Left lung (tissue), 10 donors: ENCODE measurements around the gene ACTG1. TPM values are rescaled to one million over a fixed set of nuclear protein-coding genes. Genes with fewer than 3 reads are reported as not detected.
A peak's percentile ranks its signal among the peaks of the same experiment; 100 is the strongest.

Experiments
- ATAC-seq: fragments of 200-7000 bp; cut with Tn5 transposase; one replicate; pipeline ENCODE4 v1.9.1; 2020; ENCODE audit warnings: moderate library complexity
- DNase-seq, 4 donors: peaks; one replicate each; pipeline ENCODE4 v3.0.0-alpha.2; 2013 to 2020
- H3K27ac ChIP-seq, 2 donors: fragments of 200-600 bp; sonication (generic) in 1 of 2; one replicate each; pipeline versions ENCODE4 v1.5.0 to v1.8.0; 2020 to 2021
- H3K27me3 ChIP-seq, 2 donors: fragments of 200-600 bp; sonication (generic) in 1 of 2; one replicate each; pipeline versions ENCODE4 v1.5.0 to v1.8.0; 2020 to 2021
- H3K36me3 ChIP-seq, 2 donors: fragments of 200-600 bp; sonication (generic) in 1 of 2; one replicate each; pipeline versions ENCODE4 v1.5.0 to v1.8.0; 2020 to 2021
- H3K4me1 ChIP-seq, 2 donors: fragments of 200-600 bp; one replicate each; pipeline ENCODE4 v1.8.0; 2021
- H3K4me3 ChIP-seq, 2 donors: fragments of 200-600 bp; sonication (generic) in 1 of 2; one replicate each; pipeline versions ENCODE4 v1.5.0 to v1.8.0; 2020 to 2021; ENCODE audit warnings: mild to moderate bottlenecking in 1 of 2
- H3K9me3 ChIP-seq, 2 donors: fragments of 200-600 bp; sonication (generic) in 1 of 2; one replicate each; pipeline versions ENCODE4 v1.5.0 to v1.8.0; 2020 to 2021
- intact Hi-C, 2 donors: fragments of 100-400 bp; cut with DNase I; formaldehyde crosslinking; loops; one replicate each; pipeline versions ENCODE4 v1.11.2 to v1.14.2; 2022
- polyA plus RNA-seq, 6 donors: library from polyadenylated mRNA; unstranded; fragments of 120-200 nt; gene quantifications; one replicate each; pipeline ENCODE4 v1.2.1, GENCODE V29; 2013; ENCODE audit not compliant: insufficient read length in 6 of 6
- total RNA-seq, 2 donors: library from RNA; stranded (reverse); fragmentation: NEBNext Ultra II Directional; extraction: Animal tissue kit (Norgen Biotek cat#: 25700); gene quantifications; one replicate each; pipeline ENCODE4 v1.2.1, GENCODE V29; 2021
- TF ChIP-seq, protein P1 (sequence below), 2 donors: fragments of 200-600 bp; sonication (generic) in 1 of 2; IDR thresholded peaks; one replicate each; pipeline versions ENCODE4 v1.5.0 to v1.8.0; 2021; ENCODE audit warnings: antibody characterized with exemption in 2 of 2
- donor health status: DM: no; HTN: yes; CAD: no.
- donor health status: DM: no; HTN: no; CAD: no.

ACTG1 gene
- total and polyA plus RNA-seq, 8 donors = 2,385 to 3,414 (median 2,872) TPM

DNA sequence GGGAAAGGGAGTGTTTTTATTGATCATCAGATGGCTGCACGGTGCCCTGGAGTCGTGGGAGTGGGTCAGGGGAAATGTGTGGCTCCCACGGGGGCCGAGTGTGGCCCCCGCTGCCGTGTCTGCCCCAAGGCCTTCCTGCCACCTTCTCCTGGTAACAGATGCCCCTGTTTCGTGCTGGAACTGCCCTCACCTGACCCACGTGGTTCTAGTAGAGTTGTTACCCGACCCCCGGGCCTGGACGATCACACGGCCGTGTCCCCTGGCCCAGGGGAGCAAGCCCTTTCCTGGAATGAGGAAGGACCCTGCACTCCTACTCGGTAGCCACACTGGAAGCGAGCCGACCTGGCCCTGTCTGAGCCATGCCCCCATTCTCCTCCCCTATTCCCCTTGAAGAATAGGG, 37.6 kb downstream of the ACTG1 start:
- ATAC-seq = no peak
- no peaks in the 10 kb centered on the region for H3K4me1 ChIP-seq
- TF ChIP-seq, protein P1, sequence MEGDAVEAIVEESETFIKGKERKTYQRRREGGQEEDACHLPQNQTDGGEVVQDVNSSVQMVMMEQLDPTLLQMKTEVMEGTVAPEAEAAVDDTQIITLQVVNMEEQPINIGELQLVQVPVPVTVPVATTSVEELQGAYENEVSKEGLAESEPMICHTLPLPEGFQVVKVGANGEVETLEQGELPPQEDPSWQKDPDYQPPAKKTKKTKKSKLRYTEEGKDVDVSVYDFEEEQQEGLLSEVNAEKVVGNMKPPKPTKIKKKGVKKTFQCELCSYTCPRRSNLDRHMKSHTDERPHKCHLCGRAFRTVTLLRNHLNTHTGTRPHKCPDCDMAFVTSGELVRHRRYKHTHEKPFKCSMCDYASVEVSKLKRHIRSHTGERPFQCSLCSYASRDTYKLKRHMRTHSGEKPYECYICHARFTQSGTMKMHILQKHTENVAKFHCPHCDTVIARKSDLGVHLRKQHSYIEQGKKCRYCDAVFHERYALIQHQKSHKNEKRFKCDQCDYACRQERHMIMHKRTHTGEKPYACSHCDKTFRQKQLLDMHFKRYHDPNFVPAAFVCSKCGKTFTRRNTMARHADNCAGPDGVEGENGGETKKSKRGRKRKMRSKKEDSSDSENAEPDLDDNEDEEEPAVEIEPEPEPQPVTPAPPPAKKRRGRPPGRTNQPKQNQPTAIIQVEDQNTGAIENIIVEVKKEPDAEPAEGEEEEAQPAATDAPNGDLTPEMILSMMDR (IDR thresholded peaks at IDR 0.05) = no peak
- H3K4me3 ChIP-seq = no peak overlapping the region
- intact Hi-C loops = no loop called here
- DNase-seq = no peak
- no peak overlapping the region for H3K27ac ChIP-seq
- no peaks in the 10 kb centered on the region for H3K9me3 ChIP-seq
- H3K36me3 ChIP-seq = no peaks in the 10 kb centered on the region
- H3K27me3 ChIP-seq = no peaks in the 10 kb centered on the region

GRCh38 chr17:81473019-81473418, 39.6 kb downstream of the ACTG1 start:
- intact Hi-C loops = no loop called here
- ATAC-seq = no peak
- TF ChIP-seq, protein P1 (IDR thresholded peaks at IDR 0.05) = no peak
- Histone ChIP-seq H3K27me3 (no peaks in the 10 kb centered on the region), H3K36me3 (no peaks in the 10 kb centered on the region), H3K4me1 (no peaks in the 10 kb centered on the region), H3K27ac (no peak overlapping the region), H3K9me3 (no peaks in the 10 kb centered on the region), H3K4me3 (no peak overlapping the region)
- DNase-seq = no peak

GRCh38 chr17:81471818-81472456, 40.7 kb downstream of the ACTG1 start:
- TF ChIP-seq, protein P1 (IDR thresholded peaks at IDR 0.05) = no peak
- H3K27me3 ChIP-seq = no peaks in the 10 kb centered on the region
- no peak overlapping the region for H3K4me3 ChIP-seq
- H3K36me3 ChIP-seq = no peaks in the 10 kb centered on the region
- intact Hi-C loops = no loop called here
- no peaks in the 10 kb centered on the region for H3K9me3 ChIP-seq
- H3K4me1 ChIP-seq = no peaks in the 10 kb centered on the region
- ATAC-seq = peak; percentile 35
- H3K27ac ChIP-seq = no peak overlapping the region
- DNase-seq = peak in 1 of 4 donors; percentile 37

- Histone ChIP-seq H3K36me3 (no peaks in the 10 kb centered on the region), H3K27ac (no peak overlapping the region), H3K9me3 (no peaks in the 10 kb centered on the region), H3K4me1 (no peaks in the 10 kb centered on the region), H3K27me3 (no peaks in the 10 kb centered on the region), H3K4me3 (no peak overlapping the region)
- intact Hi-C loops = no loop called here
- no peak for ATAC-seq
- TF ChIP-seq, protein P1 (IDR thresholded peaks at IDR 0.05) = no peak
- no peak for DNase-seq
Measured at GRCh38 chr17:81470944-81471817, 41.4 kb downstream of the ACTG1 start.

- no peak for DNase-seq
- Histone ChIP-seq H3K4me1 (no peaks in the 10 kb centered on the region), H3K9me3 (no peaks in the 10 kb centered on the region), H3K4me3 (no peak overlapping the region), H3K27me3 (no peaks in the 10 kb centered on the region), H3K27ac (no peak overlapping the region), H3K36me3 (no peaks in the 10 kb centered on the region)
- TF ChIP-seq, protein P1 (IDR thresholded peaks at IDR 0.05) = no peak
- intact Hi-C loops = no loop called here
- no peak for ATAC-seq
Measured at GRCh38 chr17:81470270-81470943, 42.2 kb downstream of the ACTG1 start.
